Measurements from ENCODE around the gene A1CF. TPM values are rescaled to one million over a fixed set of nuclear protein-coding genes. Genes with fewer than 3 reads are reported as not detected.

Gene A1CF
- polyA plus RNA-seq, 3 donors, result not detected

- Histone ChIP-seq H3K4me3 (replicated peaks in 1 of 3; ENCODE audit: low read depth in 2 of 3, low read length in 3 of 3) (no peak overlapping the region), H3K4me2 (replicated peaks; ENCODE audit: extremely low read depth, low read length, poor library complexity, severe bottlenecking) (no peak overlapping the region), H3K27ac (ENCODE audit: low read depth in 1 of 2, low read length in 2 of 2) (no peak overlapping the region), H2AFZ (ENCODE audit: insufficient read depth, low read depth, low read length, poor library complexity, severe bottlenecking) (no peak overlapping the region), H3K27me3 (ENCODE audit: control insufficient read depth in 2 of 2, insufficient read depth in 2 of 2, low read length in 2 of 2) (no peaks in the 10 kb centered on the region), H3K79me2 (ENCODE audit: insufficient read depth, low read length) (no peaks in the 10 kb centered on the region), H4K20me1 (ENCODE audit: insufficient read depth, low read length) (no peaks in the 10 kb centered on the region), H3K36me3 (replicated peaks in 1 of 2; ENCODE audit: control insufficient read depth in 1 of 2, insufficient read depth in 2 of 2, low read length in 2 of 2) (no peaks in the 10 kb centered on the region), H3K9me3 (replicated peaks in 1 of 2; ENCODE audit: control insufficient read depth in 1 of 2, insufficient read depth in 1 of 2, low read length in 2 of 2) (peaks cover 3 to 4% of the 10 kb centered on the region in 2 donors), H3K9ac (ENCODE audit: insufficient read depth, low read length, poor library complexity, severe bottlenecking) (no peak overlapping the region), H3K4me1 (ENCODE audit: control insufficient read depth in 1 of 2, insufficient read depth in 2 of 2, low read length in 2 of 2) (no peaks in the 10 kb centered on the region)
- peaks cover 0 to 9% (median 0%) of the 10 kb centered on the region in 7 donors for H3K9me3 Mint-ChIP-seq
- intact Hi-C loops (cut with micrococcal nuclease), result no loop called here
- peaks cover 2 to 3% (median 3%) of the 10 kb centered on the region in 3 donors for H3K27me3 Mint-ChIP-seq (ENCODE audit: low read depth in 3 of 3)
- no peaks in the 10 kb centered on the region for H3K4me1 Mint-ChIP-seq
- H3K36me3 Mint-ChIP-seq, result no peaks in the 10 kb centered on the region
- no peak for TF ChIP-seq CTCF (IDR thresholded peaks at IDR 0.05)
- no peak overlapping the region for H3K4me3 Mint-ChIP-seq
- no peak overlapping the region for H3K27ac Mint-ChIP-seq
- no peak for DNase-seq
Measured at GRCh38 chr10:50917486-50917885, 32.1 kb upstream of the A1CF start.

- H3K4me3 ChIP-seq (replicated peaks in 1 of 3; ENCODE audit: low read depth in 2 of 3, low read length in 3 of 3), result no peak overlapping the region
- no peaks in the 10 kb centered on the region for H3K79me2 ChIP-seq (ENCODE audit: insufficient read depth, low read length)
- Mint-ChIP-seq H3K36me3 (no peaks in the 10 kb centered on the region), H3K9me3 (peaks cover 0 to 11% (median 3%) of the 10 kb centered on the region in 7 donors), H3K27ac (no peak overlapping the region), H3K27me3 (ENCODE audit: low read depth in 3 of 3) (peaks cover 0 to 4% (median 2%) of the 10 kb centered on the region in 3 donors), H3K4me3 (no peak overlapping the region), H3K4me1 (no peaks in the 10 kb centered on the region)
- intact Hi-C loops (cut with micrococcal nuclease), result no loop called here
- no peak overlapping the region for H3K4me2 ChIP-seq (replicated peaks; ENCODE audit: extremely low read depth, low read length, poor library complexity, severe bottlenecking)
- no peaks in the 10 kb centered on the region for H4K20me1 ChIP-seq (ENCODE audit: insufficient read depth, low read length)
- no peak for TF ChIP-seq CTCF (IDR thresholded peaks at IDR 0.05)
- H3K9me3 ChIP-seq (replicated peaks in 1 of 2; ENCODE audit: control insufficient read depth in 1 of 2, insufficient read depth in 1 of 2, low read length in 2 of 2), result peaks cover 0 to 4% of the 10 kb centered on the region in 2 donors
- WGBS (ENCODE audit: insufficient coverage), result 90% methylated on average over 4 of the region's 7 CpGs
- H3K27ac ChIP-seq (ENCODE audit: low read depth in 1 of 2, low read length in 2 of 2), result no peak overlapping the region
- H3K27me3 ChIP-seq (ENCODE audit: control insufficient read depth in 2 of 2, insufficient read depth in 2 of 2, low read length in 2 of 2), result no peaks in the 10 kb centered on the region
- H3K36me3 ChIP-seq (replicated peaks in 1 of 2; ENCODE audit: control insufficient read depth in 1 of 2, insufficient read depth in 2 of 2, low read length in 2 of 2), result no peaks in the 10 kb centered on the region
- no peak for DNase-seq
- no peak overlapping the region for H2AFZ ChIP-seq (ENCODE audit: insufficient read depth, low read depth, low read length, poor library complexity, severe bottlenecking)
- H3K4me1 ChIP-seq (ENCODE audit: control insufficient read depth in 1 of 2, insufficient read depth in 2 of 2, low read length in 2 of 2), result no peaks in the 10 kb centered on the region
- no peak overlapping the region for H3K9ac ChIP-seq (ENCODE audit: insufficient read depth, low read length, poor library complexity, severe bottlenecking)
Measured at GRCh38 chr10:50909334-50910014, 24.0 kb upstream of the A1CF start.

All from CD14-positive monocyte (primary cell).